Keratinocyte (primary cell): ENCODE results near the gene GRIK2. TPM values are rescaled to one million over a fixed set of nuclear protein-coding genes. Genes with fewer than 3 reads are reported as not detected.

ENCODE experiments used
- DNase-seq: peaks from one replicate; pipeline ENCODE4 v3.0.0-alpha.2; 2011; ENCODE audit warnings: low read depth, missing footprints, low spot score
- FAIRE-seq: peaks from 2 replicates; lab custom pipeline; 2011; peaks lifted over from hg19 to GRCh38; lab: Jason Lieb, UNC
- H2AFZ ChIP-seq: 2 replicates; pipeline ENCODE4 v1.6.0; 2012; ENCODE audit warnings: low read length, control low read depth, inconsistent platforms; ENCODE audit not compliant: control insufficient read depth
- H3K27ac ChIP-seq: 2 replicates; pipeline ENCODE4 v1.5.1; 2011; ENCODE audit warnings: low read length; ENCODE audit not compliant: control insufficient read depth, insufficient read depth
- H3K27me3 ChIP-seq: 3 replicates; pipeline ENCODE4 v1.6.0; 2011; ENCODE audit warnings: low read length; ENCODE audit not compliant: control insufficient read depth, insufficient read depth; ENCODE audit errors: extremely low read depth
- H3K36me3 ChIP-seq, 2 experiments: 2 replicates in 1 of 2; 3 replicates in 1 of 2; pipeline ENCODE4 v1.5.1; 2011; ENCODE audit warnings: low read length in 2 of 2, mild to moderate bottlenecking in 1 of 2; ENCODE audit not compliant: control insufficient read depth in 2 of 2, insufficient read depth in 2 of 2; ENCODE audit errors: extremely low read depth in 1 of 2
- H3K4me1 ChIP-seq: 3 replicates; pipeline ENCODE4 v1.5.1; 2011; ENCODE audit warnings: low read length; ENCODE audit not compliant: control insufficient read depth, insufficient read depth; ENCODE audit errors: extremely low read depth
- H3K4me2 ChIP-seq: 3 replicates; pipeline ENCODE4 v1.6.0; 2011; ENCODE audit warnings: low read depth, low read length; ENCODE audit not compliant: control insufficient read depth, insufficient read depth; ENCODE audit errors: extremely low read depth
- H3K4me3 ChIP-seq, 3 experiments: fragments of 200-600 bp in 1 of 3; sonication (generic) in 1 of 3; 2 replicates in 2 of 3; 3 replicates in 1 of 3; pipeline ENCODE4 v1.5.1; 2011 to 2016; ENCODE audit warnings: low read length in 3 of 3, mild to moderate bottlenecking in 3 of 3, control low read depth in 2 of 3, inconsistent platforms in 1 of 3, low read depth in 1 of 3, mixed read lengths in 1 of 3, mixed run types in 1 of 3, moderate library complexity in 1 of 3; ENCODE audit not compliant: control insufficient read depth in 2 of 3, insufficient read depth in 2 of 3; ENCODE audit errors: extremely low read depth in 1 of 3
- H3K79me2 ChIP-seq: 2 replicates; pipeline ENCODE4 v1.6.0; 2012; ENCODE audit warnings: low read length; ENCODE audit not compliant: control insufficient read depth, insufficient read depth
- H3K9ac ChIP-seq: 3 replicates; pipeline ENCODE4 v1.6.0; 2011; ENCODE audit warnings: low read length; ENCODE audit not compliant: control insufficient read depth, insufficient read depth; ENCODE audit errors: extremely low read depth
- H3K9me1 ChIP-seq: 3 replicates; pipeline ENCODE4 v1.6.0; 2011; ENCODE audit warnings: low read length; ENCODE audit not compliant: control insufficient read depth, insufficient read depth; ENCODE audit errors: extremely low read depth
- H3K9me3 ChIP-seq: 2 replicates; pipeline ENCODE4 v1.5.1; 2012; ENCODE audit warnings: low read depth, low read length; ENCODE audit not compliant: control insufficient read depth
- H4K20me1 ChIP-seq: 3 replicates; pipeline ENCODE4 v1.6.0; 2011; ENCODE audit warnings: low read length; ENCODE audit not compliant: control insufficient read depth, insufficient read depth; ENCODE audit errors: extremely low read depth
- EZH2 ChIP-seq: IDR thresholded peaks from one replicate; pipeline ENCODE4 v1.6.1; 2012; ENCODE audit warnings: inconsistent platforms, mild to moderate bottlenecking, low read length, moderate library complexity
- dilution Hi-C: fragments of 300-500 bp; cut with MboI; formaldehyde crosslinking; loops from one replicate; pipeline ENCODE4 v1.7.0; 2020; ENCODE audit warnings: low sequenced_read_pairs; ENCODE audit not compliant: extremely low pct_ligation_motif_present
- polyA plus RNA-seq, 5 experiments: library from polyadenylated mRNA; depleted of rRNA in 3 of 5; stranded (reverse) in 3 of 5; stranded (forward) in 1 of 5; unstranded in 1 of 5; fragments of >200 nt; gene quantifications; 1 replicate in 1 of 5; 2 replicates in 3 of 5; 3 replicates in 1 of 5; pipeline versions ENCODE4 v1.2.1 to v1.2.3, GENCODE V29; 2011 to 2012; ENCODE audit warnings: missing spikeins in 2 of 5, low read depth in 1 of 5, low replicate concordance in 1 of 5
- TF ChIP-seq, protein P1 (sequence below), 3 experiments: IDR thresholded peaks in 1 of 3; conservative IDR thresholded peaks in 1 of 3; optimal IDR thresholded peaks in 1 of 3; 2 replicates in 2 of 3; 3 replicates in 1 of 3; pipeline versions ENCODE3 to v1.5.1; 2011; ENCODE audit warnings: low read length in 3 of 3, mild to moderate bottlenecking in 3 of 3, moderate library complexity in 2 of 3, control low read depth in 1 of 3, inconsistent platforms in 1 of 3; ENCODE audit not compliant: insufficient read depth in 2 of 3; ENCODE audit errors: extremely low read depth in 1 of 3

GRIK2 gene
- polyA plus RNA-seq, 1 donor (not counting 4 experiments of a cell fraction or from before 2014, with no cell fraction given), result 0.01 TPM

DNA sequence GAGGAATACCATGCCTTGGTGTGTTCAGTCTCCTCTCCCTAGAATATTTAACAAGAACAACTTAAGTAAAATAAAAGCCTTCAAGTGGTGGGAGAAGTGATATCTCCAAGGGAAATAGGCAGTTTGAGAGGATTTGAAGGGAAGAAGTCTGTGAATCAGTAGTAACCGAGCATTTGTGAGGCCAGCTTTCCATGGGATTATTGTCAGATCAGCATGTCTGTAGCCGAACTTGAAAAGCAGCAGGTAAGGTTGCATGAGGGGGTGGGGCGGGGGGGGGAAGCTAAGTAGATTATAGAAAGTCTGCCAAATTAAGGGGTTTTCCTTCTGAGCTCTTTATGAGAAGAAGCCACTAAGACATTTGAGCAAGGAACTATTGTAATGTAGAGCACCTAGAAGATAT, 92.6 kb downstream of the GRIK2 start:
- H3K27ac ChIP-seq, result no peak overlapping the region
- no peaks in the 10 kb centered on the region for H3K9me1 ChIP-seq
- FAIRE-seq, result no peak
- H3K9ac ChIP-seq, result no peak overlapping the region
- no peaks in the 10 kb centered on the region for H3K36me3 ChIP-seq
- no peaks in the 10 kb centered on the region for H4K20me1 ChIP-seq
- H3K27me3 ChIP-seq, result no peaks in the 10 kb centered on the region
- no peak for DNase-seq
- H3K4me2 ChIP-seq, result no peak overlapping the region
- TF ChIP-seq EZH2, result no peak
- TF ChIP-seq, protein P1, sequence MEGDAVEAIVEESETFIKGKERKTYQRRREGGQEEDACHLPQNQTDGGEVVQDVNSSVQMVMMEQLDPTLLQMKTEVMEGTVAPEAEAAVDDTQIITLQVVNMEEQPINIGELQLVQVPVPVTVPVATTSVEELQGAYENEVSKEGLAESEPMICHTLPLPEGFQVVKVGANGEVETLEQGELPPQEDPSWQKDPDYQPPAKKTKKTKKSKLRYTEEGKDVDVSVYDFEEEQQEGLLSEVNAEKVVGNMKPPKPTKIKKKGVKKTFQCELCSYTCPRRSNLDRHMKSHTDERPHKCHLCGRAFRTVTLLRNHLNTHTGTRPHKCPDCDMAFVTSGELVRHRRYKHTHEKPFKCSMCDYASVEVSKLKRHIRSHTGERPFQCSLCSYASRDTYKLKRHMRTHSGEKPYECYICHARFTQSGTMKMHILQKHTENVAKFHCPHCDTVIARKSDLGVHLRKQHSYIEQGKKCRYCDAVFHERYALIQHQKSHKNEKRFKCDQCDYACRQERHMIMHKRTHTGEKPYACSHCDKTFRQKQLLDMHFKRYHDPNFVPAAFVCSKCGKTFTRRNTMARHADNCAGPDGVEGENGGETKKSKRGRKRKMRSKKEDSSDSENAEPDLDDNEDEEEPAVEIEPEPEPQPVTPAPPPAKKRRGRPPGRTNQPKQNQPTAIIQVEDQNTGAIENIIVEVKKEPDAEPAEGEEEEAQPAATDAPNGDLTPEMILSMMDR (optimal IDR thresholded peaks at IDR 0.05 in 1 of 3, IDR thresholded peaks at IDR 0.05 in 1 of 3, conservative IDR thresholded peaks at IDR 0.05 in 1 of 3; ENCODE audit: extremely low read depth in 1 of 3, insufficient read depth in 2 of 3, low read length in 3 of 3), result no peak
- no peaks in the 10 kb centered on the region for H3K9me3 ChIP-seq
- no peaks in the 10 kb centered on the region for H3K4me1 ChIP-seq
- dilution Hi-C loops, result no loop called here
- H3K4me3 ChIP-seq, result no peak overlapping the region
- no peak overlapping the region for H2AFZ ChIP-seq
- H3K79me2 ChIP-seq, result no peaks in the 10 kb centered on the region

DNA sequence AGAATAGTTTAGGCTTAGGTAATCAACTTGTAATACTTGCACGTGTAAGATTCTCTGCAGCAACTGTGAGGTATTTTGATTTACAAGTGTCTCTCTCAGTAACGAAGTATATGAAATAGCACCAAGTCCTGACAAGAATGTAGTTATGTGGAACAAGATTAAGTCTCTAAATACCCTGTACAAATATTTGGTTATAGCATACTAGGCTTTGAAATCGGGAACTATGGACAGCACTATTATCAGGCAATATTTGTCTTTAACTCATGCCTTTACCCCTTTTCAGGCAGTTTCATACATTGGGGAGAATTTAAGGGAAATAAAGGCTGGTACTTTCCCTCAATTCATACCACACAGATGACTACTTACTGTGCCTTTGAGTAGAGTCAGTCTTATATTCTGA, 93.2 kb downstream of the GRIK2 start:
- FAIRE-seq, result no peak
- no peaks in the 10 kb centered on the region for H4K20me1 ChIP-seq
- no peaks in the 10 kb centered on the region for H3K9me1 ChIP-seq
- no peaks in the 10 kb centered on the region for H3K9me3 ChIP-seq
- no peak overlapping the region for H2AFZ ChIP-seq
- no peaks in the 10 kb centered on the region for H3K27me3 ChIP-seq
- H3K4me2 ChIP-seq, result no peak overlapping the region
- dilution Hi-C loops, result no loop called here
- H3K9ac ChIP-seq, result no peak overlapping the region
- no peaks in the 10 kb centered on the region for H3K36me3 ChIP-seq
- no peaks in the 10 kb centered on the region for H3K4me1 ChIP-seq
- no peak for DNase-seq
- TF ChIP-seq, protein P1 (optimal IDR thresholded peaks at IDR 0.05 in 1 of 3, IDR thresholded peaks at IDR 0.05 in 1 of 3, conservative IDR thresholded peaks at IDR 0.05 in 1 of 3; ENCODE audit: extremely low read depth in 1 of 3, insufficient read depth in 2 of 3, low read length in 3 of 3), result no peak
- no peak for TF ChIP-seq EZH2
- no peaks in the 10 kb centered on the region for H3K79me2 ChIP-seq
- H3K27ac ChIP-seq, result no peak overlapping the region
- no peak overlapping the region for H3K4me3 ChIP-seq
